Testis (tissue), 2 donors: Measurements from ENCODE around the gene TTC28.

Experiments
- POLR2A ChIP-seq: fragments of 450-650 bp; IDR thresholded peaks from one replicate; pipeline ENCODE4 v1.6.1; 2017; ENCODE audit warnings: antibody characterized with exemption, mild to moderate bottlenecking, moderate library complexity
- TF ChIP-seq, protein P1 (sequence below), 3 experiments: fragments of 450-650 bp in 2 of 3; fragments of 200-600 bp in 1 of 3; sonication (generic) in 1 of 3; IDR thresholded peaks; one replicate each; pipeline ENCODE4 v1.5.1; 2016 to 2019; ENCODE audit warnings: antibody characterized with exemption in 3 of 3, mild to moderate bottlenecking in 2 of 3, moderate library complexity in 1 of 3

DNA sequence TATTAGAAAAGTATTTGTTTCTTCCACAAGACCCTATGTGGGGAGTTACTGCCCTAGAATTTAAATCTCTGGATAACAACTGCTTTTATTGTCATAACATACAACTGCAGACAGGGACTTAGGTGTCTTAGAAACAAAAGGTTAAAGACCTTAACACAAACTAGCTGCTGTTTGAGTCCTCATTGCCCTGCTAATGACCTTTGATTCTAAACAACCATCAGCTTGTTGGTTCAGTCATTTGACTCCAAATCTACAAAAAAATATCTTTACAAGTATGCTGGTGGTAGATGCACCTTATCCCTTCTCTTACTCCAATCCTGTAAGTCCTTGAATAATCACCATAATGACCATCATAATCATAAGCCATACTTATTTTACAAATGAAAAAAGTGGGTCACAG, 383.2 kb downstream of the TTC28 start:
- TF ChIP-seq, protein P1, sequence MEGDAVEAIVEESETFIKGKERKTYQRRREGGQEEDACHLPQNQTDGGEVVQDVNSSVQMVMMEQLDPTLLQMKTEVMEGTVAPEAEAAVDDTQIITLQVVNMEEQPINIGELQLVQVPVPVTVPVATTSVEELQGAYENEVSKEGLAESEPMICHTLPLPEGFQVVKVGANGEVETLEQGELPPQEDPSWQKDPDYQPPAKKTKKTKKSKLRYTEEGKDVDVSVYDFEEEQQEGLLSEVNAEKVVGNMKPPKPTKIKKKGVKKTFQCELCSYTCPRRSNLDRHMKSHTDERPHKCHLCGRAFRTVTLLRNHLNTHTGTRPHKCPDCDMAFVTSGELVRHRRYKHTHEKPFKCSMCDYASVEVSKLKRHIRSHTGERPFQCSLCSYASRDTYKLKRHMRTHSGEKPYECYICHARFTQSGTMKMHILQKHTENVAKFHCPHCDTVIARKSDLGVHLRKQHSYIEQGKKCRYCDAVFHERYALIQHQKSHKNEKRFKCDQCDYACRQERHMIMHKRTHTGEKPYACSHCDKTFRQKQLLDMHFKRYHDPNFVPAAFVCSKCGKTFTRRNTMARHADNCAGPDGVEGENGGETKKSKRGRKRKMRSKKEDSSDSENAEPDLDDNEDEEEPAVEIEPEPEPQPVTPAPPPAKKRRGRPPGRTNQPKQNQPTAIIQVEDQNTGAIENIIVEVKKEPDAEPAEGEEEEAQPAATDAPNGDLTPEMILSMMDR (IDR thresholded peaks at IDR 0.05), result no peak
- no peak for TF ChIP-seq POLR2A
